ENCODE measurements around the gene TEX9.

The TEX9 gene

DNA sequence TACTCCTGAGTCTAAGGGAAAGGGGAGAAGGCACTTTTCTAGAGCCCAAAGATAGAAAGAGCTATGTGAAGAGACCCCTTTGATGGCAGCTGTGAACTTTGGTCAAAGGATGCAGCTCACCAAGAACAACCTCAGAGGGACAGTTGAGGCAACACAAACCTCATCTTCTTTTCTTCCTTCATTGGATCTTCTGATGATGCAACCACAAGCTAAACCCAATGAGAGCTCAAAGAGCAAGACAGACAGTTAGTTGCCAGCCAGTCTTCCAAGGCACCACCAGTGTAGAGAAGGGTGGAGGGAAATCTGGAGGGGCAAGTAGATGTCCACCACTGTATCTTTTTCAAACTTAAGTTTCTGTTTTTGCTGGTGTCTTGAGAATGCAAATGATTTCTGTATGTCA is 110.1 kb downstream of the TEX9 start:
- TF ChIP-seq, protein P1, sequence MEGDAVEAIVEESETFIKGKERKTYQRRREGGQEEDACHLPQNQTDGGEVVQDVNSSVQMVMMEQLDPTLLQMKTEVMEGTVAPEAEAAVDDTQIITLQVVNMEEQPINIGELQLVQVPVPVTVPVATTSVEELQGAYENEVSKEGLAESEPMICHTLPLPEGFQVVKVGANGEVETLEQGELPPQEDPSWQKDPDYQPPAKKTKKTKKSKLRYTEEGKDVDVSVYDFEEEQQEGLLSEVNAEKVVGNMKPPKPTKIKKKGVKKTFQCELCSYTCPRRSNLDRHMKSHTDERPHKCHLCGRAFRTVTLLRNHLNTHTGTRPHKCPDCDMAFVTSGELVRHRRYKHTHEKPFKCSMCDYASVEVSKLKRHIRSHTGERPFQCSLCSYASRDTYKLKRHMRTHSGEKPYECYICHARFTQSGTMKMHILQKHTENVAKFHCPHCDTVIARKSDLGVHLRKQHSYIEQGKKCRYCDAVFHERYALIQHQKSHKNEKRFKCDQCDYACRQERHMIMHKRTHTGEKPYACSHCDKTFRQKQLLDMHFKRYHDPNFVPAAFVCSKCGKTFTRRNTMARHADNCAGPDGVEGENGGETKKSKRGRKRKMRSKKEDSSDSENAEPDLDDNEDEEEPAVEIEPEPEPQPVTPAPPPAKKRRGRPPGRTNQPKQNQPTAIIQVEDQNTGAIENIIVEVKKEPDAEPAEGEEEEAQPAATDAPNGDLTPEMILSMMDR (IDR thresholded peaks at IDR 0.05; ENCODE audit: low read depth, low read length) = no peak

More for the DNA sequence above, 110.1 kb downstream of the TEX9 start:
- H3K4me3 ChIP-seq (ENCODE audit: low read depth, low read length) = no peak overlapping the region
